GM12875 (cell line): ENCODE results near the gene TIMP4.

Source experiments
- H3K4me3 ChIP-seq: one replicate; pipeline ENCODE4 v1.5.1; 2011; ENCODE audit warnings: low read depth, low read length, control low read depth
- TF ChIP-seq, protein P1 (sequence below): IDR thresholded peaks from 2 replicates; pipeline ENCODE4 v1.5.1; 2011; ENCODE audit warnings: low read depth, mild to moderate bottlenecking, control low read depth, inconsistent platforms, low read length, moderate library complexity, borderline replicate concordance; ENCODE audit not compliant: insufficient read depth

Gene TIMP4

GRCh38 chr3:12114251-12114650, 44.5 kb downstream of the TIMP4 start:
- TF ChIP-seq, protein P1, sequence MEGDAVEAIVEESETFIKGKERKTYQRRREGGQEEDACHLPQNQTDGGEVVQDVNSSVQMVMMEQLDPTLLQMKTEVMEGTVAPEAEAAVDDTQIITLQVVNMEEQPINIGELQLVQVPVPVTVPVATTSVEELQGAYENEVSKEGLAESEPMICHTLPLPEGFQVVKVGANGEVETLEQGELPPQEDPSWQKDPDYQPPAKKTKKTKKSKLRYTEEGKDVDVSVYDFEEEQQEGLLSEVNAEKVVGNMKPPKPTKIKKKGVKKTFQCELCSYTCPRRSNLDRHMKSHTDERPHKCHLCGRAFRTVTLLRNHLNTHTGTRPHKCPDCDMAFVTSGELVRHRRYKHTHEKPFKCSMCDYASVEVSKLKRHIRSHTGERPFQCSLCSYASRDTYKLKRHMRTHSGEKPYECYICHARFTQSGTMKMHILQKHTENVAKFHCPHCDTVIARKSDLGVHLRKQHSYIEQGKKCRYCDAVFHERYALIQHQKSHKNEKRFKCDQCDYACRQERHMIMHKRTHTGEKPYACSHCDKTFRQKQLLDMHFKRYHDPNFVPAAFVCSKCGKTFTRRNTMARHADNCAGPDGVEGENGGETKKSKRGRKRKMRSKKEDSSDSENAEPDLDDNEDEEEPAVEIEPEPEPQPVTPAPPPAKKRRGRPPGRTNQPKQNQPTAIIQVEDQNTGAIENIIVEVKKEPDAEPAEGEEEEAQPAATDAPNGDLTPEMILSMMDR: no peak

GRCh38 chr3:12107071-12107713, 51.5 kb downstream of the TIMP4 start:
- TF ChIP-seq, protein P1: no peak
- H3K4me3 ChIP-seq: no peak overlapping the region

More at GRCh38 chr3:12114251-12114650, 44.5 kb downstream of the TIMP4 start:
- no peak overlapping the region for H3K4me3 ChIP-seq
